HG02798 (cell line): ENCODE results near the gene TOP3B.

ENCODE experiments used
- ATAC-seq: cut with Tn5 transposase; IDR thresholded peaks from one replicate; pipeline ENCODE4 v1.9.1; 2021; ENCODE audit warnings: mild to moderate bottlenecking; ENCODE audit not compliant: unreplicated experiment, poor library complexity

TOP3B gene

DNA sequence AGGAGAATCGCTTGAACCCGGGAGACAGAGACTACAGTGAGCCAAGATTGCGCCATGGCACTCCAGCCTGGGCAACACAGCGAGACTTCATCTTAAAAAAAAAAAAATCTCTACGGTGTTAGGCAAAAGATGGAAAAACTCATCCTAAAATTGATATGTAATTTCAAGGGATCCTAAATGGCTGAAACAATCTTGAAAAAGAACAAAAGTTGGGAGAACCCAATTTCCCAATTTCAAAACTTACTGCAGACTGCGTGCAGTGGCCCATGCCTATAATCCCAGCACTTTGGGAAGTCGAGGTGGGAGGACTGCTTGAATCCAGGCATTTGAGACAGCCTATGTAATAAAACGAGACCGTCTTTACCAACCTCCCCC lies 31.7 kb upstream of the TOP3B start:
- no peak for ATAC-seq

DNA sequence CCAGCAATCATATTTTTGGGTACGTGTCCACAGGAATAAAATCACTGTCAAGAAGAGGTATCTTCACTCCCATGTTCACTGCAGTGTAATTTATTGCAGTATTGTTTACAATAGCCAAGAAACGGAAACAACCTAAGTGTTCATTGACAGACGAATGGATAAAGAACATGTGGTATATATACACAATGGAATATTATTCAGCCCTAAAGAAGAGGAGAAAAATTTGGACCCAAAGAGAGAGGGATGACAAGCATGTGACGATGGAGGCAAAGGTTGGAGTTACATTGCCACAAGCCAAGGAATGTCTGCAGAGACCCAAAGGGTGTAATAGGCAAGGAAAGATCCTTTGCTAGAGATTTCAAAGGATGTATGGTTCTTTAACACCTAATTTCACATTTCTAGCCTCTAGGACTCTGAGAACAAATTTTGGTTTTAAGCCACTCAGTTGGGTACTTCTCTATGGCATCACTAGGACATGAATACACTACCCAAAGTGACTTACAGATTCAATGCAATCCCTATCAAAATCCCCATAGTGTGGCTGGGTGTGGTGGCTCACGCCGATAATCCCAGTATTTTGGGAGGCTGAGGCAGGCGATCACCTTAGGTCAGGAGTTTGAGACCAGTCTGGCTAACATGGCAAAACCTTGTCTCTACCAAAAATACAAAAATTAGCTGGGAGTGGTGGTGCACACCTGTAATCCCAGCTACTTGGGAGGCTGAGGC lies 31.1 kb upstream of the TOP3B start:
- ATAC-seq = no peak

DNA sequence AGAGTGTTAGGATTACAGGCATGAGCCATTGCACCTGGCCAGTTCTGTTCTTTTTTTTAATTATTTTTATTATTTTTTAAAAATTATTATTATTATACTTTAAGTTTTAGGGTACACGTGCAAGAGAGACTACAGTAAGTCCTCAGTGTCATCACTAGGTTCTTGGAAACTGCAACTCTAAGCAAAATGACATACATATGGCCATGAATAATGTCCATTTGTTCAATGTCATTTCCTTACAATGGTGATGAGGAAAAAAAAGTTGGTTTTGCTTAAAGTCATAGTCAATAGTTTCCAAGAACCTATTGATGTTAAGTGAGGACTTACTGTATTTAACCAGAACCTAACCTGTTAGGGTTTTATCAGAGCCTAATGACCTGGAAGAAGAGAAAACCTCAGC lies 29.4 kb upstream of the TOP3B start:
- ATAC-seq = no peak

DNA sequence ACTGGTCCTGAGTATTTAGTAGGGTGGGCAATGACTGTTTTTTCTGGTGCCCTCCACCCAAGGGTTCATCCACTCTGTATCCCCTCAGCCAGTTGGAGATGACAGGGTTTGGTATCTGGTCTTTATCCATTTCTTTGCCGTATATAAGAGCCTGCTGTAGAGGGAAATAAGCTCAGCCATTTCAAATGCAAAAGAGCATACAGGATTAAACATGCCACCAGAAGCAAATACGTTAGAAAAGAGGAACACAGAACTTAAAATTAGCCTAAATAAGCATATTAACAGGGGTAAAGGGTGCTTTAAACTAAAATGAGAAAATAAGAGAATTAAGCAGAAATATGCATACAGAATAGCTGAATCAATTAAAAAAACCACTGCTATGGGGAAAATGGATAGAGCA lies 27.8 kb upstream of the TOP3B start:
- no peak for ATAC-seq

DNA sequence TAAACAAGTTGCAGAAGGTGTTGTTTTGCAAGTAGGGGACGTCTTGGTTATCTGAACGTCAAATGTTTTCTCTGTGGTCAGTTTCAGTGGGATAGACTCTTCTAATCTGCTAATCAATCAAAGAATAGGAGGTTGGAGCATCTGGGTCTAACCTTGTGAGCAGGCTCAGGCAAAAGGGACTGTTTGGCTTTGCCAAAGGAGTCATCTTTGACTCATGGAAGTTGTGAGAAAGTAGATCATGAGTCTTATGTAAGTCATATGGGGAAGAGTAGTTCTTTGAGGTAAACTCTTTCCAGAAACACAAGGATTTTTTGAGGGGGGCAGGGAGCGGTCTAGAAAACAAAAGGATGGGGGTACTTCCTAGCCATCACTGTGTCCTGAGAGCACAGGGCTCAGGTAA lies 27.1 kb upstream of the TOP3B start:
- no peak for ATAC-seq

DNA sequence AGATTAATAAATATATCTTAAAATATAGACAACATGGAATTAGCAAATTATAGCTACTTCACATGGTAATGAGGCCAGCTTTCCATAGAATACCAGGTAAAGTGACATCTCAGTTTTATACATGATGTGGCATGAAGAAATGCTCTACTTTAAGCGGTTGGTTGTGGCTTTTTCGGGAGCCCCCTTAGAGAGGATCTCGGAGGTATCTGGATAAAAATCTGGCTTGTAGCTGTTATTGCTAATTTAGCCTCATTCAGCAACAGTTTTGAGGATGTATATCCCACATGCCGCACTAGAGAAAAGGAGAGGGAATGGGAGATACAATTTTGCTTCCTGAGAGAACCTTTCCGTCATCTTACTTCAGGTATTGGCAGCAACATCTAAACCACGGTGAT lies 24.0 kb upstream of the TOP3B start:
- ATAC-seq = no peak

DNA sequence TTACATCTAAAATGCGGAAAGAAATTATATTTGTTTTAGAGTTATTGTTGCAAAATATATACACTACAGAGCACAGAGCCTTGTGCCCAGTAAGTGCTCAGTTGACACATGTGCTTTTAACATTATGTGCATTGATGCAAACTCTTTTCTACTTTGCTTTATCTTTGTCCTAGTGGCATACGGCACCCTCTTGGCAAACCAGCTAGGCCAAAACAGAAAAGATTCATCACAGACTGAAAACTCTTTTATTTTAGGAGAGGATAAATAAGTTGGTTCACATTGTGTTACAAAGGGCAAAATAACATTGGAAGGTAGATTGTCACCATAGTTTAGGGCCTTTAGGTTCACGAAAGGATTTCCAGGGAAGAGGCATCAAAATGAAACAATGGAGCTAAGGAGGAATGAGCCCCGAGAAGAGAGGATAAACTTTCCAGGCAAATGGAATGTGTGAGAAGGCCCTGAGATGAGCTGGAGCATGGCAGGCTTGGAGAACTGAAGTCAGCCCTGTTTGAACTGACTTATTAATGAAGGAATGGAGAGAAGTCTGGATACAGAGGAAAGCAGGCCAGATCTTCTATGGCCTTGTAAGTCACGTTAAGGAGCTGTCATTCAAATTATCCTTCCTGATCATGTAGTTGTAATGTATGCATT lies 23.5 kb upstream of the TOP3B start:
- no peak for ATAC-seq

DNA sequence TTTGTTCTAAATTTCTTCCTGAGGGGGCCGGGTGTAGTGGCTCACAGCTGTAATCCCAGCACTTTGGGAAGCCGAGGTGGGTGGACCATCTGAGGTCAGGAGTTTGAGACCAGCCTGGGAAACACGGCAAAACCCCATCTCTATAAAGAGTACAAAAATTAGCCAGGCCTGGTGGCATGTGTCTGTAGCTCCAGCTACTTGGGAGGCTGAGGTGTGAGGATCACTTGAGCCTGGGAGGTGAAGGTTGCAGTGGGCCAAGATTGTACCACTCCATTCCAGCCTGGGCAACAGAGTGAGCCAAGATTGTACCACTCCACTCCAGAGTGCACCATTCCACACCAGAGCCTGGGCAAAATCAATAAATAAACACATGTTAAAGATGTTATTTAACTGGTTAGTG lies 20.6 kb upstream of the TOP3B start:
- ATAC-seq = no peak

DNA sequence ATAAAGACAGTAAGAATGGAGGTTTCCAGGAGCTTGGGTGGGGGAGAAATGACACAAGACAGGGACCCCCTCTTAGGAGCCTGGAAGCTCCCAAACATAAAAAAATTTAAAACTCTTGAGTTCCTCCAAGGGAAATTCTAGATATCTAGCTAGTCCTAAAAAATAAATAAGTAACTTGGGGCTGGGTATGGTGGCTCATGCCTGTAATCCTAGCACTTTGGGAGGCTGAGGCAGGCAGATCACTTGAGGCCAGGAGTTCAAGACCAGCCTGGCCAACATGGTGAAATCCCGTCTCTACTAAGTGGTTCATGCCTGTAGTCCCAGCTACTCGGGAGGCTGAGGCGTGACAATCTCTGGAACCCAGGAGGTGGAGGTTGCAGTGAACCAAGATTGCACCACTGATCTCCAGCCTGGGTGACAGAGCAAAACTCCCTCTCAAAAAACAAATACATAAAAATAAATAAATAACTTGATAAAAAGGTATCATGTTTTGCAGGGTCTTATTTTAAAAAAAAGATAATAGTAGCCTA lies 20.0 kb upstream of the TOP3B start:
- ATAC-seq = no peak

DNA sequence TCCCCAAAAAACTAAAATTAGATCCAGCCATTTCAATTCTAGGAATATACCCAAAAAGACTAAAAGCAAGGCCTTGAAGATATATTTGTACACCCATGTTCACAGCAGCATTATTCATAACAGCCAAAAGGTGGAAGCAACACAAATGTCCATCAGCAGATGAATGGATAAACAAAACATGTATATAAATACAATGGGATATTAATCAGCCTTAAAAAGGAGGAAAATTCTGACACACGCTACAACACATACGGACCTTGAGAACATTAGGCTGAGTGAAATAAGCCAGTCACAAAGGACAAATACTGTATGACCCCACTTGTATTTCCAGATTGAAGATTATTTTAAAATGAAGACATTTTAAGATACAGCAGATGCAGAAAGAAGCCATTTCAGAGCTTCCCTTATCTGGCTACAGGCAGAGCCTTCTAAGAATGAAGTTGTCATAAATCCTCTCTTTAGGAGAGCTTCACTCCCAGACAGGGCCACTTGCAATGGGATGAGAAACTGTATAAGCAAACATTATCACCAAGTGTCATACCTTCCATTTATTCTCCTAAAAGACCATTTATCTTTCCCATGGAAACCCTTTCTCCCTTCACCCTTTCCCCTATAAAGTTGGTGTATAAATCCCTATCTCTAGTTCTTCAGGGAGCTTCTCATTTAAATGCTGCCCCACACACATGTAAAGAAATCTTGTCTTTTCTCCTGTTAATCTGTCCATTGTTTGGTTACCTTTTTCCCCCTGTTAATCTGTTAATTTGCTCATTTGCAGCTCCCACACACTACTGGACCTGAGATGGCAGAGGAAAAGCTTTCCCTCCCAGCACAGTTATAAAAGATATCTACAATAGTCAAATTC lies 19.3 kb upstream of the TOP3B start:
- no peak for ATAC-seq

DNA sequence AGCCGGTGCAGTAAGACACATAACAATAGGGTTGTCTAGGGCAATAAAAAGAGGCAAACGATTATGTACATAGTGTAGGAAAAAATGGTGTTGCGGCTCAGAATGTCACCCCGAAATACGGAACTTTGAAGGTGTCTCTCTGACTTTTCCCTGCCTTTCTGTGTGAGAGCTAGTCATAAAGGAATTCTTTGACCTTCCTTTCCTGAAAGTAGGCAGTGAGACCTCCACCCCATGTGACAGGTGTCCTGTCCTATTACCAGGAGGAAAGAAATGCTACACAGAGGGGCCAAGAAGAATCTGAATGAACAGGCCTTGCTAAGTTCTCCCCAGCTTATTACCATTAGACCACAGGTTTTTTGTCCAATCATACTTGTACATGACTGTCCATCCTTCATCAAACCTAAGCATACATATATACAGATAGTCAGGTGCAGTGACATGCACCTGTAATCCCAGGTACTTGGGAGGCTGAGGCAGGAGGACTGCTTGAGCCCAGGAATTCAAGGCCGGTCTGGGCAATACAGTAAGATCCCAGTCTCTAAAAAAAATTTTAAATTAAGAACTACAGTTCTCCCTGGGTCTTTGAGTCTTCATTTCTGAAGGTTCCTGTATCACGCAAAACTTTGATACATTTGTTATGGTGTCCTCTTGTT lies 16.1 kb upstream of the TOP3B start:
- no peak for ATAC-seq

DNA sequence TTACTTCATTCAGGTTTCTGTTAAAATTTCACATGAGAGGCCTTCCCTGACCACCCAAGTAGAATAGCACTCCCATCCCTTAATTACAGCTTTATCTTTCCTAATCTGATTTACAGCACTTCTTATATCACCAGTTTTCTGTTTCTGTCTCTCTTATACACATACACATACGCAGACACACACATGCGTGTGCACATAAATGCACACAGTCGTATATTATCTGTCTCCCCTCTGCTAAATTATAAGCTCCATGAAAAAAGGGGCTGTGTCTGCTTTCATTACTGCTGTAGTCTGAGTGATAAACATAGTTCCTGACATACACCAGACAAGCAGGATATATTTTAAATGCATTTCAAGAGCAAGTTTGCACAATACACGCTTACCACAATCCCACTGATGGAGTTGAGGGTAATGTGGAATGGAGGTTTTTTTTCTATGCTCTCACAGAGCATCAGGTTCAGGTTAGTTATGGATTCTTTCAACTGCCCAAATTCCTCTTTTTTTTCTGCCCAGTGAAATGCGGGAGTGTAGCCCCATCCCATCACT lies 13.7 kb upstream of the TOP3B start:
- no peak for ATAC-seq

DNA sequence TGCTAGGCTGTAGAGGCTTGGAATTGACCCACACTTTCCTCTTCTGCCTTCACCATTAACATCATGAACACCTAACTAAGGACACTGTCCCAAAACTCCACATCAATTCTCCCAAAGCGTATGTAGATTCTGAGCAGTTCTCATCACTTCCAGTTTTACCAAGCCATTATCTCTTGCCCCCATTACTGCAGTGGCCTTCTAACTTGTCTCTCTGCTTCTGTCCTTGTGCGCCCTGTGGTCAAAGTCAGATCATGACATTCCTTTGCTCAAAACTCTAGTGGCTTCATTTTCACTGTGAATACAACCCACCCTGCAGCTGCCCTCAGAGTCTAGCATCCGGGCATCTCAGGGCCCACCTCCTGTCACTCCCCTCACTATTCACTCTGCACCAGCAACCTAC lies 13.1 kb upstream of the TOP3B start:
- ATAC-seq = no peak

DNA sequence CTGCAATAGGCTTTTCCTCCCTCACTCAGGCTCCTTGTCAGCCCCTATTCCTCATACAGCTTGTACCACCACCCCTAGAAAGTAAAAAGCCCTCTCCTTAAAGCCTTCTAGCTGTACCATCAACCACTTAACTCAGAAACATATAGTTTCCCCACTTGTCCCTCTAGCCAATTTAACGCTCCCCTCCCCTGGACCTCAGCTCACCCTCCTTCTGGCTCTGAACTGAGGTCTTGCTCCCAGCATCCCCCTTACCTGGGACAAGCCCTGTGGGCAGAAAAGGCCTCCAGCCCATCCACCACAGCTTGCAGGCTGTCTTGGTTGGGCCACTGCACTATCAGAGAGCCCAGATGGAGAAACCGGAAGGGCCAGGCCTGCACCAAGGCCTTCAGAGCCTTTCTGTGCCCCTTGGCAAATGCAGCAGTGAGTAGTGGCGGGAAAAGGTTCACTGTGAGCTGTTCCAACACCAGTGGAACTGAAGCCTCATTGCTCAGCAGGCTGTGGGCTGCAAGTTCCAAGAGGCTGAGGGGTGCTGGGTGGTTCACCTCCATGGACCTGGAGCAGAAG lies 12.4 kb upstream of the TOP3B start:
- ATAC-seq = no peak

DNA sequence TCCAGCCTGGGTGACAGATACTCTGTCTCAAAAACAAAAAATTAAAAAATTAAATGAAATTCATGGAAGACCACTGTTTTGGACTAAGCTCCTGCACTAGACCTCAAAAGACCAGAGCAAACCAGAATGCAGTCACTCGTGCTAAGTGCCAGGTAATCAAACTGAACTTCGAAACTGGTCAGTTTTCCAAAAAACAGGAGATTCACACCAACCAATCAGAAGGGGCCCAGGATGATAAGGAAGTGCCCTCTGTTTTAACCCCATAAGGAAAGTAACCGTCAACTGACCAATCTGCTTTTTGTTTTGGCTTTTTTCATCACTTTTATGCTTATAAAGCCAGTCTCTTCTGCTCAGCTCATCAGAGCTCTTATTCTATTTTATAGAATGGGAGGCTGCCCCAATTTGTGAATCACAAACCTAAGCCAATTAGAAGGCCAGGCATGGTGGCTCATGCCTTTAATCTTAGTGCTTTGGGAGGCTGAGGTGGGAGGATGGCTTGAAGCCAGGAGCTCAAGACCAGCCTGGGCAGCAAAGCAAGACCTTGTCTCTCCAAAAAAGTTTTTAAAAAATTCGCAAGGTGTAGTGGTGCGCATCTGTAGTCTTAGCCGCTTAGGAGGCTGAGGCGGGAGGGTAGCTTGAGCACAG lies 10.1 kb upstream of the TOP3B start:
- ATAC-seq = no peak

DNA sequence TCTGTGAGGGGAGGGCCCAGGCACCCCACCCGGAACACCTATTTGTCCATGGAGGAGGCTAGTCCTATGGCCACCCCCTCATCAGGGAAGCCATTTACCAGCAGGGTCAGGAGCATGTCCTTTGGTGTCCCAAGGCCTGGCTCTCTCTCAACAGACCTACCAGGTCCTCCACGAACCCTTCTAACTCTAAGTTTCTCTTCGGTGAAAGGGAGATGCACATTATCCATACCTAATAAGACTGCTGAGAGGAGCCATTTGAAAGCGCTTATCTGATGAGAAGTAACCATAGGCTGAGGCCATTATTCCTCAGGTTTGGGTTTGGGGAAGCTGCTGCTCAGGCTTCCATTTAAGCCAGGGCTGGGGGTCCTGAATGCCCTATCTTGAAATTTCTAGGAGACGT lies 9.2 kb upstream of the TOP3B start:
- ATAC-seq = no peak

DNA sequence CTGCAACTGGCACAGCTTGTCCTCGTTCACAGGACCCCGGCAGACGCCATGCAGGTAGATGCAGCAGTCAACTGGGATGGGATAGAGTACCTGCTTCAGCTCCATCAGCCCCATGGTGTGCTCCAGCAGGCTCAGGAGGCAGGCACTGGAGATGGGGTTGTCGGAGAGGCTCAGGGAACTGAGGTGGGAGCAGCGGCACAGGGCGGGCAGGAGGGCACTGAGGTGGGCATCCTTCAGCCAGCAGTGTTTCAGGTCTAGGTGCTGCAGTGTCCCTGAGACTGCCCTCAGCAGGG lies 8.7 kb upstream of the TOP3B start:
- no peak for ATAC-seq

DNA sequence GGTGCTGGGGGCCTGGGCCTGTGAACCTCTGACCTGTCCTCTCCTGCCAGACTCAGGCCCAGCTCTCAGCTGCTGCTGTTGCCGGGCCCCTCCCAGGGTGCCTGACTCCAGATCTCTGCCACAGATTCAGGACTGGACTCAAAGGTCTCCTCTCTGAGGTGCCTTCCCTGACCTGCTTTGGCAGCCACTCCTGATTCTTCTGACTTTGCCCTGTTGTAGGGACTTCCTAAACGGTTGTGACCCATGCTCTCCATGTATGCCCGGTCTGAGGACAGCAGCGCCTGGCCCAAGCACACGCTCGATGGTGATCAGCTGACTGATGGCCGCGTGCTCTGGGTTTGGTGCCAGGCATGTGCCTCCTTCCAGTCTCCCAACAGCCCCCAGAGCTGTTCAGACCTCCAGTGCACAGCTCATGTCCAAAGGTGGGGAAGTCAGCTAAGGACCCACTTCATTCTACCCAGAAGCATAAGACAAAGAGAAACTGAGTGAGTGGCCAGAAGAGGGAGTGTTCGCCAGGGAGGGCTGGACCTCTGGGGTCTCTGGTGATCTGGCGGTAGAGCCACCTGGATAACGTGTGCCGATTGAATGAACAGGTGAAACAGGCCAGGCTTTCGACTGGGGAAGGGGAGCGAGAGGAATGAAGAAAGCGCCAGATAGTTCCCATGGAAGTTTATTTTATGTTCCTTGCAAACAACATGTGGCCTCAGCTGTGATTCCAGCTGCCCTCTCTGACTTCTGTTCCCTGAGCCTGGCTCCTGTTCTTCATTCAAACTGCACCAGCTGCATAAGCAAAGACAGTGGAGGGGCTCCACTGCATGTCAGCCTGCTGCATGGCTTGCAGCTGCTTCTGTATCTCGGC lies 8.1 kb upstream of the TOP3B start:
- no peak for ATAC-seq

DNA sequence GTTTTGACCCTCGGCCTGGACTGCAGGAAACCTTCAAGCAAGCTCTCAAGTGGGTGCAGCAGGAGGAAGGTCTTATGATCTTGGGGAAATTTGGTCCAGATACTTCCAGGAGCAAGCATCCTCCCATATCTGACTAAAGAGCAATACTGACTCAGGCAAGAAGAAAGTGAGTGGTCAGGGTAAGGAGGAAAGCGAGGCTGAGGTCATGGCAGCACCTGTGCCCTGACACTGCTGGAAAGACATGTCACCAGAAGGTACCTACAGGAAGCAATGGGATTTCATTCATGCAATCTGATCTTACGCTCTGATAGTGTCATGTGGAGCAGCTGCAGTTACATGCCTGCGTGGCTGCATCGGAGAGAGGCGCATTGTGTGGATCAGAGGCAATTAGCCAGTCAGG lies 6.5 kb upstream of the TOP3B start:
- ATAC-seq = no peak
